GM23338 (cell line): ENCODE results near the gene EPHA7.

Source experiments
- CTCF ChIP-seq, 2 experiments: fragments of 200-600 bp in 1 of 2; sonication (generic) in 1 of 2; conservative IDR thresholded peaks; 2 replicates each; pipeline versions ENCODE4 v1.5.1 to v1.6.1; 2016 to 2017; ENCODE audit warnings: antibody characterized with exemption in 2 of 2, low read depth in 2 of 2, mild to moderate bottlenecking in 2 of 2, moderate library complexity in 1 of 2
- EZH2 ChIP-seq: fragments of 200-600 bp; sonication (generic); IDR thresholded peaks from one replicate; pipeline ENCODE4 v1.8.0; 2017; ENCODE audit warnings: antibody characterized with exemption, mild to moderate bottlenecking, low read depth; ENCODE audit not compliant: unreplicated experiment
- POLR2AphosphoS5 ChIP-seq: IDR thresholded peaks from 2 replicates; pipeline ENCODE4 v1.6.1; 2016; ENCODE audit warnings: antibody characterized with exemption, low read depth
- REST ChIP-seq: IDR thresholded peaks from one replicate; pipeline ENCODE4 v1.6.1; 2018; ENCODE audit warnings: antibody characterized with exemption; ENCODE audit not compliant: unreplicated experiment

GRCh38 chr6:93325761-93326160, 93.6 kb downstream of the EPHA7 start:
- TF ChIP-seq POLR2AphosphoS5 (no peak), CTCF (conservative IDR thresholded peaks at IDR 0.05; ENCODE audit: low read depth in 2 of 2) (no peak), EZH2 (no peak), REST (no peak)
